Hematopoietic multipotent progenitor cell (in vitro differentiated cells): ENCODE data around the gene TYW5. TPM values are rescaled to one million over a fixed set of nuclear protein-coding genes. Genes with fewer than 3 reads are reported as not detected.

Source experiments
- small RNA-seq: library from RNA; depleted of rRNA; stranded (forward); fragments of <200 nt; gene quantifications from one replicate; pipeline ENCODE3, GENCODE V24; 2012
- total RNA-seq: library from RNA; depleted of rRNA; stranded (reverse); fragments of >200 nt; gene quantifications from one replicate; pipeline ENCODE4 v1.2.3, GENCODE V29; 2012

TYW5 gene
- total RNA-seq, 1 donor, result 3.8 TPM

Small RNA genes within 50 kb of the gene (small RNA-seq; reads per million reads assigned to genes)
- not detected for gene RN7SL717P

Other genes starting within 250 kb of the TYW5 start
- 8.3 TPM for gene FTCDNL1, start 104.3 kb downstream of the TYW5 start, total RNA-seq
- 7.5 TPM for gene C2orf69, start 44.2 kb downstream of the TYW5 start, total RNA-seq
- gene MAIP1, start 91 bp upstream of the TYW5 start, total RNA-seq, result 25.0 TPM